ENCODE data around the gene SLC22A6. TPM values are rescaled to one million over a fixed set of nuclear protein-coding genes. Genes with fewer than 3 reads are reported as not detected.

SLC22A6 gene
- total RNA-seq (not detected), polyA plus RNA-seq (not detected)
- long read RNA-seq, donor 1 = 0 reads
- long read RNA-seq, donor 2 = 0 reads
- long read RNA-seq, donor 3 = 0 reads
- long read RNA-seq, donor 4 = 0 reads
- long read RNA-seq, donor 5 = 0 reads

GRCh38 chr11:62984451-62984991 is at the start of gene SLC22A6:
TSS of gene SLC22A6 (minus strand) at chr11:62984967. CDS start at chr11:62984690, 277 bp downstream.
- ATAC-seq (ENCODE audit: insufficient read depth, low FRiP score) (no peak), DNase-seq (no peak)
- H3K4me3 ChIP-seq = no peak within 1 kb of the TSS
- no peaks in the 10 kb centered on the region for H3K9me3 ChIP-seq (ENCODE audit: control insufficient read depth in 4 of 4, insufficient read depth in 3 of 4, low read length in 3 of 4)
- no peaks in the 10 kb centered on the region for H3K4me1 ChIP-seq (ENCODE audit: control insufficient read depth in 5 of 5, insufficient read depth in 5 of 5, low read length in 5 of 5)
- H3K36me3 ChIP-seq (ENCODE audit: control insufficient read depth in 4 of 4, insufficient read depth in 4 of 4, low read length in 4 of 4) = no peaks in the 10 kb centered on the region
- no peak within 1 kb of the TSS for H3K27ac ChIP-seq (ENCODE audit: low read depth in 1 of 2, low read length in 1 of 2)
- no peak within 1 kb of the TSS for H3K9ac ChIP-seq (ENCODE audit: insufficient read depth in 1 of 2, low read length in 2 of 2)
- TF ChIP-seq CTCF (IDR thresholded peaks at IDR 0.05; ENCODE audit: control extremely low read depth, extremely low read depth) = no peak
- no peaks in the 10 kb centered on the region for H3K27me3 ChIP-seq (ENCODE audit: control insufficient read depth in 3 of 3, insufficient read depth in 3 of 3, low read length in 2 of 3)
- WGBS, 2 donors = 78 to 81% methylated on average over 14 of the region's 14 CpGs

GRCh38 chr11:63032457-63032856 is 47.7 kb upstream of the SLC22A6 start:
- Histone ChIP-seq H3K9ac (ENCODE audit: insufficient read depth in 1 of 2, low read length in 2 of 2) (no peak overlapping the region), H3K36me3 (ENCODE audit: control insufficient read depth in 4 of 4, insufficient read depth in 4 of 4, low read length in 4 of 4) (no peaks in the 10 kb centered on the region), H3K4me1 (ENCODE audit: control insufficient read depth in 5 of 5, insufficient read depth in 5 of 5, low read length in 5 of 5) (no peaks in the 10 kb centered on the region), H3K27me3 (ENCODE audit: control insufficient read depth in 3 of 3, insufficient read depth in 3 of 3, low read length in 2 of 3) (peaks cover 0 to 3% (median 3%) of the 10 kb centered on the region in 3 donors), H3K4me3 (no peak overlapping the region), H3K27ac (ENCODE audit: low read depth in 1 of 2, low read length in 1 of 2) (no peak overlapping the region), H3K9me3 (ENCODE audit: control insufficient read depth in 4 of 4, insufficient read depth in 3 of 4, low read length in 3 of 4) (no peaks in the 10 kb centered on the region)
- DNase-seq (peak; percentile 23 to 66 (median 26)), ATAC-seq (ENCODE audit: insufficient read depth, low FRiP score) (no peak)
- no peak for TF ChIP-seq CTCF (IDR thresholded peaks at IDR 0.05; ENCODE audit: control extremely low read depth, extremely low read depth)
- 69 to 92% methylated on average over 4 of the region's 4 CpGs for WGBS, 2 donors

GRCh38 chr11:63023841-63024648 is 39.3 kb upstream of the SLC22A6 start:
- Histone ChIP-seq H3K27me3 (ENCODE audit: control insufficient read depth in 3 of 3, insufficient read depth in 3 of 3, low read length in 2 of 3) (peaks cover 0 to 2% (median 0%) of the 10 kb centered on the region in 3 donors), H3K9ac (ENCODE audit: insufficient read depth in 1 of 2, low read length in 2 of 2) (no peak overlapping the region), H3K27ac (ENCODE audit: low read depth in 1 of 2, low read length in 1 of 2) (peak overlapping the region in 1 of 2 donors; percentile 60), H3K9me3 (ENCODE audit: control insufficient read depth in 4 of 4, insufficient read depth in 3 of 4, low read length in 3 of 4) (no peaks in the 10 kb centered on the region), H3K4me1 (ENCODE audit: control insufficient read depth in 5 of 5, insufficient read depth in 5 of 5, low read length in 5 of 5) (peaks cover 0 to 6% (median 0%) of the 10 kb centered on the region in 5 donors), H3K36me3 (ENCODE audit: control insufficient read depth in 4 of 4, insufficient read depth in 4 of 4, low read length in 4 of 4) (no peaks in the 10 kb centered on the region), H3K4me3 (no peak overlapping the region)
- 11 to 12% methylated on average over 19 of the region's 19 CpGs for WGBS, 2 donors
- DNase-seq = peak; percentile 85 to 88 (median 86)
- ATAC-seq (ENCODE audit: insufficient read depth, low FRiP score) = peak; percentile 89
- TF ChIP-seq CTCF (IDR thresholded peaks at IDR 0.05; ENCODE audit: control extremely low read depth, extremely low read depth) = peak; percentile 98

All from lung (tissue), 16 donors.